Cardiac fibroblast (primary cell): Measurements from ENCODE around the gene RCHY1.
"Not testable (repeated sequence)": the region's sequence is repeated elsewhere in the genome, so short reads cannot be mapped to it uniquely, and the experiment has no call there.

Experiments
- DNase-seq, 2 donors: peaks; one replicate each; pipeline versions ENCODE4 v3.0.0 to v3.0.0-alpha.2; 2010; ENCODE audit warnings: low read depth in 2 of 2
- H3K4me3 ChIP-seq, 2 donors: replicated peaks in 1 of 2; 1 replicate in 1 of 2; 2 replicates in 1 of 2; pipeline ENCODE4 v1.5.1; 2011; ENCODE audit warnings: low read depth in 2 of 2, low read length in 2 of 2, mild to moderate bottlenecking in 2 of 2, moderate library complexity in 1 of 2
- CTCF ChIP-seq: IDR thresholded peaks from one replicate; pipeline ENCODE4 v1.5.1; 2011; ENCODE audit warnings: low read depth, mild to moderate bottlenecking, low read length, inconsistent platforms

Gene RCHY1

GRCh38 chr4:75530556-75531322 is 16.5 kb upstream of the RCHY1 start:
- TF ChIP-seq CTCF, result no peak
- no peak overlapping the region for H3K4me3 ChIP-seq
- no peak for DNase-seq

DNA sequence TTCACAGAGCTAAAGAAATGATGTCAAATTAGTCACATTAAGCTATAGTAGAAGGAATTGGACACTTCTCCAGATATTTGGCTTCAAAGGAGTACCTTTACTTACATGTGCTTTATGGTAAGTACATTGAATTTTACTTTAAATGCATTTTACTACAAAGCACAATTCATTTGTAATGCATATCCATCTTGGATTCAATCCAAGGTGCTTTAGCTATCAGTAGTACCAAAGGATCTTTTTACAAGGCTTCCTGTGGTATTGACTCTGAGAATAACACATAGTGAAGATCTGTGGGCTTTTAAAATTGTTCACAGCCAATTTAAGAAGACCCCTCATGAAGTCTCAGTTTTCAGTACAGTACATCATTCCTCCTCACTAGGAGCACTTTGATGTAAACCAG is 13.3 kb upstream of the RCHY1 start:
- H3K4me3 ChIP-seq, result no peak overlapping the region
- no peak for DNase-seq

DNA sequence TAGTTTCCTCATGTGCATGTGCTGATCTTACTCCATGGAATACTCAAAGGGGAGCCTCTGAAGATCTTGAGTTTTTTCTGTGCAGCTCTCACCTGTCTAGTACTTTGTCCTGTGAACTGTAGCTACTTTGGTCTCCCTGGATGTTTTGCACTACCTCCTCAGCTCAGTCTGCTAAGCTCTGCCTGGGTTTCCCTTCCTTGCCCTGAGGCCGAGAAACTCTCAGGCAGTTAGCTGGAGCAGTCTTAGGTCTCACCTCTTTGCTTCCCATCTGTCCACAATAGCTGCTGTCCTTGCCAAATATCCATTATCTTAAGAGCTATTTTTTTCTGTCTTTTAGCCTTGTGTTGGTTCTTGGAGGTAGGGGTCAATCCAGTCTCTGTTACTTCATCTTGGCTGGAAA is 11.7 kb upstream of the RCHY1 start:
- H3K4me3 ChIP-seq, result no peak overlapping the region
- no peak for TF ChIP-seq CTCF
- DNase-seq, result no peak

More for the DNA sequence above, 13.3 kb upstream of the RCHY1 start:
- no peak for TF ChIP-seq CTCF

- peak in 1 of 2 donors; percentile 3 for DNase-seq
- H3K4me3 ChIP-seq, result no peak overlapping the region
- TF ChIP-seq CTCF, result no peak
Observed at GRCh38 chr4:75525086-75525485, 10.9 kb upstream of the RCHY1 start.

DNA sequence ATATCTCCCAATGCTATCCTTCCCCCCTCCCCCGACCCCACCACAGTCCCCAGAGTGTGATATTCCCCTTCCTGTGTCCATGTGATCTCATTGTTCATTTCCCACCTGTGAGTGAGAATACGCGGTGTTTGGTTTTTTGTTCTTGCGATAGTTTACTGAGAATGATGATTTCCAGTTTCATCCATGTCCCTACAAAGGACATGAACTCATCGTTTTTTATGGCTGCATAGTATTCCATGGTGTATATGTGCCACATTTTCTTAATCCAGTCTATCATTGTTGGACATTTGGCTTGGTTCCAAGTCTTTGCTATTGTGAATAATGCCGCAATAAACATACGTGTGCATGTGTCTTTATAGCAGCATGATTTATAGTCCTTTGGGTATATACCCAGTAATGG is 5.2 kb upstream of the RCHY1 start:
- not testable (repeated sequence) for H3K4me3 ChIP-seq, DNase-seq

- H3K4me3 ChIP-seq, result no peak overlapping the region
- no peak for TF ChIP-seq CTCF
- no peak for DNase-seq
Observed at GRCh38 chr4:75516144-75516543, 1.9 kb upstream of the RCHY1 start.

GRCh38 chr4:75514949-75515612 is 878 bp upstream of the RCHY1 start:
- TF ChIP-seq CTCF, result no peak
- DNase-seq, result no peak
- H3K4me3 ChIP-seq, result peak overlapping the region; percentile 85 to 94
